NCI-H69 (cell line): ENCODE results near the gene RUNX1.

Experiments
- DNase-seq: peaks from one replicate; lab custom pipeline; 2025; lab: John Stamatoyannopoulos, UW

The RUNX1 gene

DNA sequence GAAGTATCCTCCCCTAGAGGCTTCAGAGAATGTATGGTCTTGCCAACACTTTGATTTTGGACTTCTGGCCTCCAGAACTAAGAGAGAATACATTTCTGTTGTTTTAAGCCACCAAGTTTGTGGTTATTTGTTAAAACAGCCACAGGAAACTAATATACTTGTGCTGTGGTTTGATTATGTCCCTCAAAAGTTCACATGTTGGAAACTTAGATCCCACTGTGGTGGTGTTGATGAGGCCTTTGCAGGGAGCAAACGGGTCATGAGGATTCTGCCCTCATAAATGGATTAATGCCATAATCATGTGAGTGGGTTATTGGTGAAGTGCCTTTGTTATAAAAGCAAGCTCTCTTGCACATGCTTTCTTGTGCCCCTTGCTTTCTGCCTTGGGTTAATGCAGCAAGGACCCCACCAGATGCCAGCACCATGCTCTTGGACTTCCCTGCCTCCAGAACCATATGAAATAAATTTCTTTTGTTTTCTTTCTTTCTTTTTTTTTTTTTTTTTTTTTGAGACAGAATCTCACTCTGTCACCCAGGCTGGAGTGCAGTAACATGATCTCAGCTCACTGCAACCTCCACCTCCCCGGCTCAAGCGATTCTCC lies 223.1 kb downstream of the RUNX1 start:
- DNase-seq = no peak

DNA sequence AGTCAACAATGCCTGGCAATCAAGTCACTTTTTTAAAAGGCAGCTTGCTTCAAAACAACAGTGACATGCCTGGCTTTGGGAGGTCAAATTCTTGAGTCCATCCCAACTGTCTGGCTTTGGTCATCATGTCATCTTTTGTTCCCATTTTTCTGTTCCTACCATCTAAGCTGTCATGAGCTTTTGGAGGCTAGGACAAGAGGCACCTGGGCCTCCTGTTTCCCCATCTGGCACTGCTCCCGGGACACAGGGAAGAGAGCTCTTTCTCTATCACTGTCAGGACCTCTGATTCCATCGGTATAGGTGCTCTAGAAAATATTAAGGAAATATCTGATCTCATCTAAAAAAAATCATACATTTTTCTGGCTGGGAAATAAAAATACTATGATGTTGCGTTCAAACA lies 224.0 kb downstream of the RUNX1 start:
- no peak for DNase-seq

DNA sequence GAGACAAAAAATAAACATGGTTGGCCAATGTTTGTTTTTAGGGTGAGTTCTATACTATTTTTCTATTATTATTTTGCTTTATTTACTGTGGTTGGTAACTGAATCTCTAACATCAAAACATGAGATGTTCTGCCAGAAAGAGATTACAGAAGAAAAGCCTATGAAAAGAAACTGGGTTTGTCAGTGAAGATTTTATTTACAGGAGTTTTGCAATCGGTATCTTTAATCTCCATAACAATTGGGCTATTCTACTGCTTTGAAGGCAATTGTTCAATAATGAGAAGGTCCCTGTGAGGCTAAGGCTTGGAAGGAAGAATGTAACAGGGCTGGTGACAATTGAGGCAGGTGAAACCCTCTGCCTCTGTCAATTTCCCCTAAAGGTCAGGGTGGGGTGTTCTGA lies 224.8 kb downstream of the RUNX1 start:
- DNase-seq = no peak

DNA sequence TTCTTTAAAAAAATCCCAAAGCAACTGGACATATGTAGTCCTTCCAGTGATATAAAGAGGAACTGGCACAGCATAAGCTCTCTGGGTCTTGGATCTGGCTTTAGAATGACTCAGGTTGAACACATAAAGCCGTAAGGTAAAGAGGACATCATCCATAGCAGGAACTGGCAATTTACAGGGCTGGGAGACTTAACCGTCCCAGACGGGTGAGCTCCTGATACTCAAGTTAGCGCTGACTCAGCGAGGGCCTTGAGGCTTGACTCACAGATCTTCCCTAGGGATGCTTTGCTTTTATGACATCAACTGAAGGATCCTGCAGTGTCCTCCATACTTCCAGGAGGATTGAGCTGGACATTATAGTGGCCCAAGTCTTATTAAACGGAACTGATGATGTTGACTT lies 226.2 kb downstream of the RUNX1 start:
- no peak for DNase-seq

DNA sequence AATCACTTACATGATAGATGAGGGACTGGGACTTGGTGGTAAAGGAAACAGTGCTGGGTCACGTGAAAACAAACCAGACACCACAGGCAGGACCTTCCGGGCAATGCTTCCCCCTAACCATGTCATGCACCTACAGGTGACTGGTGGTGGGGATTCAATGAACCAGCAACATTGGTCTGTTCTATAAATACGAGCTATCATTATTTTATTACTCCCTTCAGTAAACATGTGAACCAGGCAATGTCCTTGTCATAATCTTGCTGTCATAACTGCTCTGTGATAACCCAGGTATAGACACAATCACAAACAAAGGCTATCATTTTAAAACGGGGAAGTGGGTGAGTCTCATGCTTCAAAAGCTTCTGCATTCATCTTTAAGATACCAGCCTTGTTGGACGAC lies 226.9 kb downstream of the RUNX1 start:
- DNase-seq = no peak

DNA sequence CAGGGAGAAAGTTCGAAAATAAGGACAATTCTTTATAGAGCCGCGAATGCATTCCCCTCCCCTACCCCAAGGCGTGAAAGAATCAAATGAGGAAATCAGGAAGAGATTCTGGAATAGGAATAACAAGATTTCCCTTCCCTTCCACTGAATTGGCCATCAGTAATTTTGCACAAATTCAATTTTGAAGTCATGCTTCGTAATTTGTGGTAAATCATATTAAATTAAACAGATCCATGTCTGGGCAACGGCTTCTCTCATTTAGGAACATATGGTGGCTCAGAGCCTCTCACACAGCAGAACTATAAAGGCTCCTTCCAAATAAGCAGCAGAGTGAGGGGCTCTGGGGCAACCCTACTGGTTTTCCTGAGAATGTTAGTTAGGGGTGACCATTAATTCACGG lies 227.4 kb downstream of the RUNX1 start:
- no peak for DNase-seq

DNA sequence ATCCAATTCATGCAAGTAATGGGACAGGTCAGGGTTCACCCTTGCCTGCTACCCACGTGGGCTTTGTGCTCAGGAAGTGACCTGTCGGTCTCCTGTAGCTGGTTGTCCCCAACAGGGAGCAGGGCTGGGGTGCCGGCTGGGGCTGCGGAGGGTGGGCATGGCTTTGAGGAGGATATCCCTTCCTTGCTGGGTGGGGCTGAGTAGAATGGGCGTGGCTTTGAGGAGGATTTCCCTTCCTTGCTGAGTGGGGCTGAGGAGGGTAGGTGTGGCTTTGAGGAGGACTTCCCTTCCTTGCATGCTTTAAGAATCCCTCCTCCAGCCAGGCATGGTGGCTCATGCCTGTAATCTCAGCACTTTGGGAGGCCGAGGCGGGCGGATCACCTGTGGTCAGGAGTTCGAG lies 229.1 kb downstream of the RUNX1 start:
- DNase-seq = no peak

DNA sequence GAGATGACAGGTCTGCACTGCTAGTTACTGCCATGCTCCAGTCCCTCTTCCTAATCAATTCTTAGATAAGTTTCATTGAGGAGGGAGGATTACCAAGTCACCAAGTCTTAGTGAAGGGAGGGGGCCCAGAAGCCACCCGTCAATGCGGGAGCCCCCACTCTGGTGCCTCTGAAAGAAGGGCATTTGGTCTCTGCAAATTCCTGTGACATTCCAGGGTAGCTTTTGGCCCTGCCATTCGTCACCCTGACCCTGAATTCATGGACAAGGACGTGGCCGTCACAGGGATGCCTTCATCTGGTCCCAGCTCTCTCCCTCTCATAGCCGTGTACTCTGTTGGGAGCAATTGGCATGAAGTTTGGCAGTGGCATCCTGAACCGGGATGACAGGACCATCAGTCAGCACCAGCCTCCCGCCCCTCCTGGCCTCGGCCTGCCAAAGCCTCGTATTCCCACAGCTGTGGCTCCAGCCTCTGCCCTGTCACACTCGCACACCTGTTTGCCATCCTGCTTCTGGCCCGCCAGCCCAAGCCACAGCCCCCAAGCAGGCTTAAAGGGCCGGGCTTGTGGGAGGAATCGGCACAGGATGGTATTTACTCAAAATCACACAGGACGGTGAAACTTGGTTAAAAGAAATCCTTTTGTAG lies 229.6 kb downstream of the RUNX1 start:
- no peak for DNase-seq

DNA sequence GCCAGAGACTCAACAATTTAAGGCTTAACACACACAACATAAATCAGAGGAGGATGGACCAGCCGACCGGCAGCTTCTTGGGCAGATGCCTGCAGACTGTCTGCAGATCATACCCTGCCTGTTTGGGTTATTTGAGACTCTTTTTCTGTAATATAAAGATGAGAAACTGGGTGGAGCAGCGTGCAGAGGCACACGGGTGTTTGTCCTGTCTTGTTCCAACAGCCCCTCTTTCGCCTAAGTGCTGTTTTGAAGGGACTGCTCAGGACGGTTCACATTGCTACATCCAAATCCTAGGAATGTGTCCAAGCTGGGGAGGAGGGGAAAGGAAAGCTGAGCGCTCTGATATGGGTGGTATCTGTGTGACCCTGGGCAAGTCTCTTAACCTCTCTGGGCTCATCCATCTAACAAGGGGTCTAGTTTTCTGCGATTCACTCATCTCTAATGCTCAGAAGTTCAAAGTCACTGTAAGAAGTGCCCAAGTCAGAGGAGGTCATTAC lies 230.4 kb downstream of the RUNX1 start:
- DNase-seq = no peak

DNA sequence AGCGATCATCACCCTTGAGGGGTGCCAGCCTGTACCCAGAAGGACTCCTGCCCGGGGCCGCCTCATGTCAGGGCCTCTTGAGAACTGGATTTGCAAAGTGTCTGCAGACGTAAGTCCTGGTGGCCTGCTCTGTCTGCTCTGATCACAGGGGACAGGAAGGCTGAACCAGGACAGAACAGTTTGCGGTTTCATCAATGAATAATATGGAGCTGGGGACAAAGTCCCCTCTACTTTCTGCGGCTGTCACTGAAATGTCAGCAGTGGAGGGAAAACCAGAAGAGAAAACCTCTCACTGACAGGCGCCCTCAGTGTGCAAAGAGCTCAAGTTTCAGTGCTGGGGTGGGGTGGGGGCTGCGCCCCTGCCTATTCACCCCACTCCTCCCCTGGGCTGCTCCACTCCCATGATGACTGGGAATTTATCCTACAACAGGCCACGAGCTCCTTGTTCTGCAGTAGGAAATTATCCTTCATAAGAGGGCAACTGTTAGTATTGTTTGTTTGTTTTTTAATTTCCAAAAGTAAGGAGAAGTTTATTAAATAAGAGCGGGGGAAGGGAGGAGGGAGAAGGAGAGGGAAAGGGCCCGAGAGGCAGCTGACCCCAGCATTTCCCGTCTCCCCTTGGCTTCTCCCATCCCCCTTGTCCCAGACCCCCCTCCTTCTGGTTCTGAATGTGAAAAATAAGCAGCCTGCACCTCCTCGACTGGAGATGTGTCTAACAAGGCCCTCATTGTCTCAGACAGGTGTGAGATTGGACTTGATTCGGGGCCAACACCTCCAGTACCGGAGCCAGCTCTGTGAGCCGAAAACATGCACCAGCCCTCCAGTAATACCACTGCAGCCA lies 231.1 kb downstream of the RUNX1 start:
- no peak for DNase-seq

DNA sequence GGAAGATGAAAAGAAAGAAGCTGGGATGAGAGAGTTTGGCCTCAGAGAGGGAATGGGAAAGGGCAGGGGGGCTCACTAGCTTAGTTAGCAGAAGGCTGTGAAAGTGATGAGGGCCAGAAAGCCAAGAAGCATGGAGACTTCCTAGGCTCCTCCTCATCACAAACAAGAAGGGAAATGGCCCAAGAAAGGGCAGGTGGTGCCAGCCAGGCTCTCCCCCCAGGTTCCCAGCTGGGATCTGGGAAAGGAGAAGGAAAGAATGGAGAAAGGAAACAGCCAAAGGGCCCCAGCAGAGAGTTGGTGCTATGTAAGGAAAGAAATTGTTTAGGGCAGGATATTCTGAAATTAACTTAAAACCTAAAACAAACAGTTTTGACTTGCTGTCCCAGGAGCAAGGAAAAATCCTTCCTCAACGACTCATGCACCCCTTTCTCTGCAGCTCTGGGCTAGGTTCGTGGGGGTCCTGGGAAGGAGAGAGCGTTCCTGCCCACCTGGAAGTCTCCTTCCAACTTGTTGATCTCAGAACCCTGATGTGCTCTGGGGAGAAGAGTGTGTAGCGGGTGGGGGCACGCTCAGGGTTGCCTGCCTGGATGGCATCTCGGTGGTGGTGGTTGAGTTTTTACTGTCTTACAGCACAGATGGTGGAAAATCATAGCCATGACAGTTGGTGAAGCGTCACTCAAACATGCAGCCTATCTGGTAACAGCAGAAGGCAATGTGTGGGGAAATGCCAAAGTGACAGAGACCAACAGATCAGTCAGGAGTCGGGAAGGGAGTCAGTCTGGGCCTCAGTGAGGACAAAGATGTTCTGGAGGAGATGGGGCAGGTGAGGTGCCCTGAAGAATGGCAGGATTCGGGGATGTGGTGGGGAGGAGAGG lies 233.0 kb downstream of the RUNX1 start:
- no peak for DNase-seq

DNA sequence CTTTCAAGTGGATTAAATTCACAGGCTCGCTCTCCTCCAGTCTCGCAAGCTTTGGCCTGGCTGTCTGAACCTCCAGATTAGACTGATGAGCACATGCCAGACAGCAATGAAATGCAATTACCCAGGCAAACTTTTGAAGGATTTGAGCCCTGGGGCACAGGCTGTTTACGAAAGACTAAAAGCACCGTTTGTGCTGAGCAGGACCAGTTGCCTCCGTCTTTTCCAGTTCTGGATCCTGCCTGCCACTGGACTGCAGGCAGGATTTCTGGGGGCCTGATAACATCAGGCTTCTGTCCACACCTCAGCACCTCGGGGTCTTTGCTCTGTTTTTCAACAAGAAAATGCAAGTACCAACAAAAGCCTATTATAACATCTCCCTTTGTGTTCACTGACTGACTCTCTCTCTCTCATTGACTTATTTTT lies 234.6 kb downstream of the RUNX1 start:
- DNase-seq = no peak

DNA sequence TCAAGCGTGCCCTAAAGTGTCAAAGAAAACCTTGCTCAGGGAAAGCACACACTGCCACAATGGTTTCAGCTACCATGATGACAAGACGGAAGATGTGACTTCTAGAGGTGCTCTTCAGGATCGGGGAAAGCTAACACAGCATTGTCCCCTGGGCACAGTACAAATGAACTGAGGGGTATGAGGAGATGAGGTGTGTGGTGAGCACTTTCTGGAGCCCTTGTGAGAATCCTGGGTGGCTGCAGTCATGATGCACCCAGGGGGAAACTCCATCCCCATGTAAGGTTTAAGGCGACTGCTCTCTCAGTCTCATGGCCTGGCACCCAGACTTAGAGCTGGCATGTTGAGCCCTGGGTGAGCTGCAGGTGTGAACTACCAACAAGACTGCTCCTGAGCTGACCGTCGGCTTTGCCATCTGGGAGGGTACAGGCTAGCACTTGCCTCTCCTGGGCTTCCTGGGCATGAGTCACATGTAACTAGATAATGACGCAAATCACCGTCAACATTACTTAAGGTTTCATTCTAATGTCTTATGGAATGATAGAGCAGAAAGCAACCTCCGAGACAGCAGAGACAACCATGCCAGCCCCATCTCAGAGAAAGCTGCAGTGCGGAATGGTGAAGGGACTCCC lies 235.7 kb downstream of the RUNX1 start:
- DNase-seq = peak; percentile 39

DNA sequence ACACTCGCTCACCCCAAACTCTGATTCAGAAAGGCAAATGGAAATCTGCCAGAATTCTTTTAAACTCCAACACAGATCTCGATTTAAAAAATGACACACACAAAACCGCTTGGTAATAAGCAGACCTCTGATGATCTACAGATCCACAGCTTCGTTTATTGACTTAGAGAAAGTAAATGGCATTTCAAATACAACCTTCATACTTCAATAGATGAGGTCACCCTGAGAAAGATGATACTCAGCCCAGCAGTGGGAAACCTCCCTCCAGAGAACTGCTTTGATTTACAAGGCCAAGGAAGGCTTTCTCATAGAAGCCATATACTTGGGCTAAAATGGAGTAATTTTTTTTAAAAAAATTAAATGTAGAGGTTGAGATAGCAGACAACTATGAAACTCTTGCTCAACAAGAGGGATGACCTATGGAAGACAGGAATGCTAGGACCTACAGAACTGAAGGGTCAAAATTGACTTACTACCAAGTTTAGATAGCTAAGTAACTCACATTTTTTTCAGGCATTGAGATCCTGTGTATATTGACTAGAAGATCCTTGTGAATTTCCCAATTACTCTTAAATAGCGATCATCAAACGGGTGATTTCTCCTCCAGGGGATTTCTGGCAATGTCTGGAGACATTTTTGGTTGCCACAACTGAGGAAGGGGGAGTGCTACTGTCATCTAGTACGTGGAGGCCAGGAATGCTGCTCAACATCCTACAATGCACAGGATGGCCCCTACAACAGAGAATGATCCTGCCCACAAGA lies 236.4 kb downstream of the RUNX1 start:
- peak; percentile 74 for DNase-seq

DNA sequence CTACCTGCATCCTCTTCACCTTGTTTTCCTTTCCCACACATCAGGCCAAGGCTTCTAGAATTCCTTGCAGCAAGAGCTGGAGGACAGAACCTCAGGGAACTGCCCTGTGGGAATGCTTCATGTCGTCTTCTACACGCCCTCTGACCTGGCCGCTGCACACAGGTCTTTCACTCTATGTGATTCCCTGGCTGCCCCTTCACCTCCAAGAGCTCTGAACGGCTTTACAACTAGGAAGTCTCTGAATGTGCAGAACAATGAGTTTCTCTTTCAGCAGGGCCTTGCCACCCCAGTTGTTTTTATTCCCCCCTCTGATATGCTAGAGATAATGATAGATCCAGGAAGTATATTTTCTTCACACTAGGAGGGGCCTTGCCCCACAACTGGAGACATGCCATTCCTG lies 237.7 kb downstream of the RUNX1 start:
- no peak for DNase-seq

DNA sequence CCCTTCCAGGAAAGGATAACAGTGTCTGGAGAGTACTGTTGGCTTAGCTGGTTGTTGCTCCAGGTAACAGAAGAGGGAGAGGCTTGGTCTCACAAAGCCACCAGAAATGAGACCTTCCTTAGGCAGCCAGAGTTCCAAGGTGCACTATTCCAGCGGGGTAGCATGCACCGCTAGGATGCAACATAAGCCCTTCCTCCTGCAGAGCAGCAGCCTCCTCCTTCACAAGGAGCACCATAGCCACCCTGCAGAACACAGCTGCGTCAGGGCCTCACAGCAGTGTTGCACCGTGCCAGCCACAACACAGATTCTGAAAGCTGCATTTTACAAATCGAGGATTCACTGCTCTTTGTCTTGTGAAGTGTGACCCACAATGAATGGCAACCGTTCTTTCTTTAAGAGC lies 238.3 kb downstream of the RUNX1 start:
- DNase-seq = peak; percentile 15

DNA sequence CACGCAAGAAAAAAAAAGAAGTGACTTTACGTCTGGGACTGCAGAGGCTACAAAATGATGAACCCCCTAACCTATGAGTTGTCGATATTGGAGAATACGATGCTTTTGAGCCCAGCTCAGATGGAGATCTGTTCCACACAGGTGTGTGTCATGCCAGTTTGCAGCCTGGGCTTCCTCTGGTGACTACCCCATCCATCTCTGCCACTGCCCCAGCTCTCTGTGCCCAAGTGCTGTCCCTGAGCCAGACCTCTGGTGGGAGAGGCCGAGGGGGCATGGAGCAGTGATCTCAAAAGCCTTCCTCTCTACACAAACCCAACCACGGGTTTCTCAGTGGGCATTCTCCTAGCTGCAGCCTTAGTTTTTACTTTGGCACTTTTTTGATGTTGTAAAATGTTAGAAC lies 239.3 kb downstream of the RUNX1 start:
- DNase-seq = no peak

DNA sequence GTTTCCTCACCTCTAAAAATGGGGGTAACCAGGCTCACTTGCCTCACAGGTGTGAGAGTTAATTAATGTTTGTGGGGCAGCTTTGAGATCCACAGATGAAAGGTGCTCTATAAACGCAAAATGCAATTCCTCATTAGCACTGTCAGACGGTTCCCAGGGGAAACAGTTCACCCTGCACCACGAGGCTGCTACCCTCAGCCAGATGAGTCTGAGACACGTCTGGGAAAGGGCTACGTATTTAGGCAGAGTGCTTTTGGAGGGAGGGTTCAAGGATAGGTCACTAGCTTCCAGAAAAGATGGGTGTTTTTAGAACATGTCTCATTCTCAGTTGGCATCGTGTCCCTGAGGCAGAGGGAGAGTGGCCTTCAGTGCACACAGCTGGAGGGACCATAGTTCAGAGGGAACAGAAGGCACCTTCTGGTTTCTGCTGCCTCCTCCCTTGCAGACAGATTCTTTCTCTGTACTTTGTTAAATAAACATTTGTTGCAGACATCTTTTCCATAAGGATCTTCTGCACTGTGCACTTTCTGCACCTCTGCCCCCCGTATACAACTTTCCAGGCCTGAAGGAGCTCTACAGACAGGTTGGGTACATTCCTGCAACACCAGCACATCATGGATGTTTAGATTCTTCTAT lies 240.4 kb downstream of the RUNX1 start:
- DNase-seq = peak; percentile 72

DNA sequence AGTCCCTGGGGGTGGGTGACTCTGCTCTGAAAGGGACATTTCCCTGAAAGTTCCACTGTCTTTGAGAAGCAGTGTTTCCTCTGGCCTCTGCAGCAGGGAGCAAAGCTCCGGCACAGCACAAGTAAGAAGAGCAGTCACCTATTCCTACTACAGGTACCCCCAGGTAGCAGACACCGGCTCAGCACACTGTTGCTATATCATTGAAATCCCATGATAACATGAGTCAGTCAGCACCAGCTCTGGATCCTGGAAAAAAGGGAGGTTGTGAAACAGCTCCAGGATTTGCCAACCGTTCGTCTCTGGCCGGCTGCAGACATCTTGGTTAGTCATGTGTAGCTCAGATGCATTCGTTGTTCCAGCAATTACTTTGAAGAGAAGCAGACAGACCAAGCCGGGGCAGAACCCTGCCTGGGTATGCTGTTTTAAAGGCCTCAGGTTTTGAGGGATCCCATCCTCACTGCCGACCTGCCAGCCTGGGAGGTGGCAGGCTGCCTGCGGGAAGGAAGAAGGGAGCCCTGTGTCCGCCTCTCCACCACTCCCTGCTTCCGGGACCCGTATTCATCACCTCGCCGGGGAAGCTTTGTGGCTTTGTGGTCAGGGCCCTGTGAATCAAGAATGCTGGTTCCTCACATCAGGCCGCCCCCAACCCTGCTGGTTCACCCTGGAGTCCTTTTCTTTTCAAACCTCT lies 241.1 kb downstream of the RUNX1 start:
- no peak for DNase-seq
